Lung (tissue), 12 donors: ENCODE results near the gene ALKBH1. TPM values are rescaled to one million over a fixed set of nuclear protein-coding genes. Genes with fewer than 3 reads are reported as not detected.

ENCODE experiments used
- ATAC-seq: fragments of 200-7000 bp; cut with Tn5 transposase; one replicate; pipeline ENCODE4 v1.9.1; 2020; ENCODE audit warnings: moderate number of reproducible peaks; ENCODE audit not compliant: insufficient read depth, low FRiP score
- DNase-seq, 3 donors: peaks; one replicate each; pipeline ENCODE4 v3.0.0-alpha.2; 2013 to 2017
- H3K27ac ChIP-seq, 2 donors: one replicate each; pipeline ENCODE4 v1.5.1; 2013; ENCODE audit warnings: mild to moderate bottlenecking in 2 of 2, moderate library complexity in 2 of 2, control low read depth in 1 of 2, inconsistent platforms in 1 of 2, low read depth in 1 of 2, low read length in 1 of 2
- H3K27me3 ChIP-seq, 3 donors: one replicate each; pipeline ENCODE4 v1.5.1; 2013; ENCODE audit warnings: low read length in 2 of 3; ENCODE audit not compliant: control insufficient read depth in 3 of 3, insufficient read depth in 3 of 3
- H3K36me3 ChIP-seq, 4 donors: one replicate each; pipeline ENCODE4 v1.5.1; 2013; ENCODE audit warnings: low read length in 4 of 4, mild to moderate bottlenecking in 1 of 4, moderate library complexity in 1 of 4; ENCODE audit not compliant: control insufficient read depth in 4 of 4, insufficient read depth in 4 of 4
- H3K4me1 ChIP-seq, 5 donors: one replicate each; pipeline ENCODE4 v1.5.1; 2013; ENCODE audit warnings: low read length in 5 of 5, mild to moderate bottlenecking in 2 of 5, moderate library complexity in 1 of 5; ENCODE audit not compliant: control insufficient read depth in 5 of 5, insufficient read depth in 5 of 5
- H3K4me3 ChIP-seq: one replicate; pipeline ENCODE4 v1.5.1; 2013; ENCODE audit warnings: mild to moderate bottlenecking, control low read depth, moderate library complexity
- H3K9ac ChIP-seq, 2 donors: one replicate each; pipeline ENCODE4 v1.5.1; 2013; ENCODE audit warnings: low read length in 2 of 2, control low read depth in 1 of 2; ENCODE audit not compliant: insufficient read depth in 1 of 2
- H3K9me3 ChIP-seq, 4 donors: one replicate each; pipeline ENCODE4 v1.5.1; 2013; ENCODE audit warnings: low read length in 3 of 4, mild to moderate bottlenecking in 1 of 4, moderate library complexity in 1 of 4; ENCODE audit not compliant: control insufficient read depth in 4 of 4, insufficient read depth in 3 of 4
- WGBS, 2 donors: extraction: QIAGEN DNeasy Blood & Tissue Kit; methylation state at CpG; one replicate each; pipeline ENCODE4 v1.1.7; 2013; 5-methylcytosine and 5-hydroxymethylcytosine counted together
- polyA plus RNA-seq, 2 donors: library from polyadenylated mRNA; stranded (reverse); fragments of 200-250 nt; gene quantifications; one replicate each; pipeline ENCODE4 v1.2.1, GENCODE V29; 2013
- total RNA-seq, 2 donors: library from RNA; depleted of rRNA in 1 of 2; stranded (reverse); fragments of >200 nt in 1 of 2; gene quantifications; one replicate each; pipeline ENCODE4 v1.2.1, GENCODE V29; 2014 to 2021
- TF ChIP-seq, protein P1 (sequence below): IDR thresholded peaks from 2 replicates; pipeline ENCODE4 v1.5.1; 2012; ENCODE audit warnings: mild to moderate bottlenecking; ENCODE audit errors: control extremely low read depth, extremely low read depth
- donor health status: control.
- donor health status: control.
- donor health status: Bipolar disorder and iron deficiency.
- donor health status: healthy.
- donor health status: DM: yes; HTN: yes; CAD: no.

Gene ALKBH1
- total and polyA plus RNA-seq, 4 donors, result 6.2 to 11.7 (median 8.4) TPM

DNA sequence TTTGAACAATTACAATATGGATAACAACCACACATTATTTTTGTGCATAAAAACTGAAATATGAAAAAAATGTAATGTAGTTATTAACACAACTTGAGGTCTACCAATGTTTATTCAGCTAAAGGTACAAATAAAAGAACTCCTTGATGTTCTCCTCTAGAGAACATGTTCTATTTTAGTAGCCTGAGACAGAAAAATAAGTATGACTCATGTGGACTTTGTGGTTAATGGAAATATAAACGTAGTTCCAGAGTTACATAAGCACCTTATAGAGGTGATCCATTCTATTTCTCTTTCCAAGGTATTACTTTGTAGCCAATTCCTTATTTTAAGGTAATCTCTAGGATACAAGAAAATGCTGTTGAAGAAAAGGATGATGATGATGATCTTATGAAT is 25.7 kb downstream of the ALKBH1 start:
- ATAC-seq, result no peak
- no peaks in the 10 kb centered on the region for H3K9me3 ChIP-seq
- no peaks in the 10 kb centered on the region for H3K4me1 ChIP-seq
- TF ChIP-seq, protein P1, sequence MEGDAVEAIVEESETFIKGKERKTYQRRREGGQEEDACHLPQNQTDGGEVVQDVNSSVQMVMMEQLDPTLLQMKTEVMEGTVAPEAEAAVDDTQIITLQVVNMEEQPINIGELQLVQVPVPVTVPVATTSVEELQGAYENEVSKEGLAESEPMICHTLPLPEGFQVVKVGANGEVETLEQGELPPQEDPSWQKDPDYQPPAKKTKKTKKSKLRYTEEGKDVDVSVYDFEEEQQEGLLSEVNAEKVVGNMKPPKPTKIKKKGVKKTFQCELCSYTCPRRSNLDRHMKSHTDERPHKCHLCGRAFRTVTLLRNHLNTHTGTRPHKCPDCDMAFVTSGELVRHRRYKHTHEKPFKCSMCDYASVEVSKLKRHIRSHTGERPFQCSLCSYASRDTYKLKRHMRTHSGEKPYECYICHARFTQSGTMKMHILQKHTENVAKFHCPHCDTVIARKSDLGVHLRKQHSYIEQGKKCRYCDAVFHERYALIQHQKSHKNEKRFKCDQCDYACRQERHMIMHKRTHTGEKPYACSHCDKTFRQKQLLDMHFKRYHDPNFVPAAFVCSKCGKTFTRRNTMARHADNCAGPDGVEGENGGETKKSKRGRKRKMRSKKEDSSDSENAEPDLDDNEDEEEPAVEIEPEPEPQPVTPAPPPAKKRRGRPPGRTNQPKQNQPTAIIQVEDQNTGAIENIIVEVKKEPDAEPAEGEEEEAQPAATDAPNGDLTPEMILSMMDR, result no peak
- H3K36me3 ChIP-seq, result peaks cover 7 to 22% (median 14%) of the 10 kb centered on the region in 4 donors
- no peak overlapping the region for H3K27ac ChIP-seq
- DNase-seq, result no peak
- H3K27me3 ChIP-seq, result no peaks in the 10 kb centered on the region
- H3K9ac ChIP-seq, result no peak overlapping the region
- no peak overlapping the region for H3K4me3 ChIP-seq
- WGBS, 2 donors, result 21 to 45% methylated on average over 1 of the region's 1 CpG

DNA sequence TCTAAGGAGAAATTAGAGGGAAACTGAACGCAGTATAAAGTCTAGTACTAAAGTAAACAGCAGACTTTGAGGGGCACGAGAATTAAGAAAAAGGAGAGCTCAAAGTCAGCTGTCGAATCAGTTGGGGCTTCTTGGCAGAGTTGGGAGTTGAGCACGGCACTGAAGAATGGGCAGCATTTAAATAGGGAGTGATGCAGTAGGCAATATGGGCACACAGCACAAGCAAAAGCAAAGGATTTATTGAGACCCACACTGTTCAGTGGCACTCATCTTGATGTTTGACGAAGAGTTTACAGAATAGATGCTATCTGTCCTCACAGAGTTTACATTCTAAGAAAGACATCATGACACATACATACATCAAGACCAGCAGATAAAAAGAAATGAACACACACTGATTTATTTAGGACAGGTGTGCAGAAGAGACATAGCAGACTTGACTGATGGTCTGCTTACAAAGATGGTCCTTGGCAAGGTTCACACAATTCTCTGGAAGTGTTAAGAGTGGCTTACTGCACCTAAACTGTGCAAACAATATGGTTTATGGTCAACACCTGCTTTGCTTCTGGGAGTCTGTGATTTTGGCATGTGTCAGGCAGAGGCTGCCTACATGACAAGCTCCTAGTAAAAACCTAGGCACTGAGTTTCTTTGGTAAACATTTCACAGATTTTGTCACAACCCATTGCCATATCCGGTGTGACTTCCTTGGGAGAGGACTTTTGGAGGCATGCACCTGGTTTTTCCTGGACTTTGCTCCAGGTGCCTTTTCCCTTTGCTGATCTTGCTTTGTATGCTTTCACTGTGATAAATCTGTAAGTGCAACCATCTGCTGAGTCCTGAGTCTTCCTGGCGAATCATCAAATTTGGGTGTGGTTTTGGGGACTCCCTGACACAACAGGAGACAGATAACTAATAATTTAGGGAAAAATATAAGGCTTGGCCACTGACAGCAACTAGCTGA is 26.3 kb downstream of the ALKBH1 start:
- TF ChIP-seq, protein P1, result no peak
- no peaks in the 10 kb centered on the region for H3K9me3 ChIP-seq
- peak overlapping the region in 1 of 2 donors; percentile 8 for H3K27ac ChIP-seq
- H3K4me3 ChIP-seq, result no peak overlapping the region
- peaks cover 5 to 20% (median 16%) of the 10 kb centered on the region in 4 donors for H3K36me3 ChIP-seq
- DNase-seq (no peak), ATAC-seq (no peak)
- 75 to 83% methylated on average over 7 of the region's 7 CpGs for WGBS, 2 donors
- H3K27me3 ChIP-seq, result no peaks in the 10 kb centered on the region
- no peak overlapping the region for H3K9ac ChIP-seq
- no peaks in the 10 kb centered on the region for H3K4me1 ChIP-seq

DNA sequence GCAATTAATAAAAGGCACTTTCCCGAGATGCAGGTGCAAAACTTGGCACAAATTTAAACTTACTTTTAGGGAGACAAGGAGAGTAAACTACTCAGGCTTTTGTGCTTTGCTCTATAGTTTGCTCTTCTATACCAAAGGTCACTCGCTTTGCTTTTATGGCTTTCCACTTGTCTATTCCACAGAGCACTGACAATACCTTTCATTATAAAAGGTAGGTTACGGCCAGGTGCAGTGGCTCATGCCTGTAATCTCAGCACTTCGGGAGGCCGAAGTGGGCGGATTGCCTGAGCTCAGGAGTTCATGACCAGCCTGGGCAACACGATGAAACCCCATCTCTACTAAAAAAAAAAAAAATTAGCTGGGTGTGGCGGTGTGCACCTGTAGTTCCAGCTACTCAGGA is 32.9 kb downstream of the ALKBH1 start:
- H3K36me3 ChIP-seq, result peaks cover 14 to 42% (median 27%) of the 10 kb centered on the region in 4 donors
- no peak for DNase-seq

More for the DNA sequence above, 32.9 kb downstream of the ALKBH1 start:
- Histone ChIP-seq H3K9me3 (no peaks in the 10 kb centered on the region), H3K27me3 (no peaks in the 10 kb centered on the region), H3K9ac (no peak overlapping the region), H3K4me1 (no peaks in the 10 kb centered on the region), H3K27ac (no peak overlapping the region), H3K4me3 (no peak overlapping the region)
- TF ChIP-seq, protein P1, result no peak
- no peak for ATAC-seq
- WGBS, 2 donors, result 77 to 97% methylated on average over 8 of the region's 8 CpGs
